ENCODE data around the gene RANBP17. TPM values are rescaled to one million over a fixed set of nuclear protein-coding genes. Genes with fewer than 3 reads are reported as not detected.
"Not testable (repeated sequence)": the region's sequence is repeated elsewhere in the genome, so short reads cannot be mapped to it uniquely, and the experiment has no call there.

The RANBP17 gene
- total RNA-seq, 2 donors from 2014 or later, result 5.4 to 19.8 TPM

- intact Hi-C loops (cut with DNase I), result no loop called here
These were observed 62.2 kb downstream of the RANBP17 start for GRCh38 chr5:170923910-170924620.

GRCh38 chr5:170935534-170936218, 73.9 kb downstream of the RANBP17 start:
- H3K27me3 ChIP-seq (replicated peaks; ENCODE audit: insufficient read depth); H3K4me3 ChIP-seq; intact Hi-C loops (cut with DNase I); H3K27ac ChIP-seq; H3K36me3 ChIP-seq; DNase-seq (ENCODE audit: low spot score); H3K9me3 ChIP-seq; H3K4me1 ChIP-seq (replicated peaks): not testable (repeated sequence)
- WGBS, result 93% methylated on average over 17 of the region's 18 CpGs

More at GRCh38 chr5:170923910-170924620, 62.2 kb downstream of the RANBP17 start:
- Histone ChIP-seq H3K4me3 (no peak overlapping the region), H3K27ac (no peak overlapping the region), H3K9me3 (no peaks in the 10 kb centered on the region), H3K27me3 (replicated peaks; ENCODE audit: insufficient read depth) (no peaks in the 10 kb centered on the region), H3K36me3 (no peaks in the 10 kb centered on the region), H3K4me1 (replicated peaks) (no peaks in the 10 kb centered on the region)
- WGBS, result 90% methylated on average over 7 of the region's 7 CpGs
- no peak for DNase-seq (ENCODE audit: low spot score)
- TF ChIP-seq, protein P1, sequence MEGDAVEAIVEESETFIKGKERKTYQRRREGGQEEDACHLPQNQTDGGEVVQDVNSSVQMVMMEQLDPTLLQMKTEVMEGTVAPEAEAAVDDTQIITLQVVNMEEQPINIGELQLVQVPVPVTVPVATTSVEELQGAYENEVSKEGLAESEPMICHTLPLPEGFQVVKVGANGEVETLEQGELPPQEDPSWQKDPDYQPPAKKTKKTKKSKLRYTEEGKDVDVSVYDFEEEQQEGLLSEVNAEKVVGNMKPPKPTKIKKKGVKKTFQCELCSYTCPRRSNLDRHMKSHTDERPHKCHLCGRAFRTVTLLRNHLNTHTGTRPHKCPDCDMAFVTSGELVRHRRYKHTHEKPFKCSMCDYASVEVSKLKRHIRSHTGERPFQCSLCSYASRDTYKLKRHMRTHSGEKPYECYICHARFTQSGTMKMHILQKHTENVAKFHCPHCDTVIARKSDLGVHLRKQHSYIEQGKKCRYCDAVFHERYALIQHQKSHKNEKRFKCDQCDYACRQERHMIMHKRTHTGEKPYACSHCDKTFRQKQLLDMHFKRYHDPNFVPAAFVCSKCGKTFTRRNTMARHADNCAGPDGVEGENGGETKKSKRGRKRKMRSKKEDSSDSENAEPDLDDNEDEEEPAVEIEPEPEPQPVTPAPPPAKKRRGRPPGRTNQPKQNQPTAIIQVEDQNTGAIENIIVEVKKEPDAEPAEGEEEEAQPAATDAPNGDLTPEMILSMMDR (IDR thresholded peaks at IDR 0.05), result no peak
- no peak for TF ChIP-seq POLR2AphosphoS5 (IDR thresholded peaks at IDR 0.05)
- TF ChIP-seq POLR2A (IDR thresholded peaks at IDR 0.05), result no peak

DNA sequence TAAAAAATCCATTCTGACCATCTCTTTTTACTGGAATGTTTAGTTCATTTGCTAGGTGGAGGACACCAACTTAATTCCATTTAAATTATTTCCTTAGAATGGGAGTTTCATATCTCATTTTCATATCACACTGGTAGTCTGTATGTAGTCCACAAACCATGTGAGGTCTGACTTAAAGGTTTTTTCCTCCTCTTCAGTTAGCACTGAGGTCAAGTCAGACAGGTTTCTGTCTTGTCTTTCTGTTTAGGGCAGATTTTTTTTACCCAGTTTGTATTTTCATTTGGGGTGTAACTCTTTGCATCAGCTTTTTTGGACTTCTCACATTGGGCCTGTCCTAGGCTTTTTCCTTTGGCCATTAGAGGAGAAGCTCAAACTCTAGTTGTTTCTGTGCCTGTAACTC, 75.3 kb downstream of the RANBP17 start:
- TF ChIP-seq, protein P1 (IDR thresholded peaks at IDR 0.05), result no peak
- TF ChIP-seq POLR2A (IDR thresholded peaks at IDR 0.05), result no peak
- no peak for TF ChIP-seq POLR2AphosphoS5 (IDR thresholded peaks at IDR 0.05)
- Histone ChIP-seq H3K4me1 (replicated peaks) (no peaks in the 10 kb centered on the region), H3K9me3 (no peaks in the 10 kb centered on the region), H3K27ac (no peak overlapping the region), H3K36me3 (no peaks in the 10 kb centered on the region), H3K27me3 (replicated peaks; ENCODE audit: insufficient read depth) (no peaks in the 10 kb centered on the region), H3K4me3 (no peak overlapping the region)
- DNase-seq (ENCODE audit: low spot score), result no peak
- intact Hi-C loops (cut with DNase I), result no loop called here

DNA sequence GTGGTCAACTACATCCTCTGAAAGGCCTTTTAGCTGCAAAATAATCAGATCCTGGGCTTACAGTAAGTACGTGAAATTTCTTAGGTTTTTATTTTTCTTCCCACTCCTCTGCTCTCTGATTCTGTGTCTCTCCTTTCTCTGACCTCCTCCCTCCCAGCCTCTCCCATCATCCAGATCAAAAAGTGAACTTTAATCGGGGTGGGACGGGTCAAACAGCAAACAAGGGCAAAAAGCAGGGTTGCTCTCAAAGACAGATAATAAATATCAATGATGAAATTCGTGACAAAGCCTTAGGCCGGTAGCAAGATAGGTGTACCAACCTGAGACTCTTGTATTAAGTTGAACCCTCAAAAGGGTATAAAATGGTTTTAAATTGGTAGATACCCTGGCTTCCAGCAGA, 76.1 kb downstream of the RANBP17 start:
- H3K9me3 ChIP-seq, result no peaks in the 10 kb centered on the region
- H3K27ac ChIP-seq, result no peak overlapping the region
- H3K27me3 ChIP-seq (replicated peaks; ENCODE audit: insufficient read depth), result no peaks in the 10 kb centered on the region
- intact Hi-C loops (cut with DNase I), result no loop called here
- TF ChIP-seq POLR2AphosphoS5 (IDR thresholded peaks at IDR 0.05), result no peak
- no peak for TF ChIP-seq POLR2A (IDR thresholded peaks at IDR 0.05)
- TF ChIP-seq, protein P1 (IDR thresholded peaks at IDR 0.05), result no peak
- H3K36me3 ChIP-seq, result no peaks in the 10 kb centered on the region
- H3K4me1 ChIP-seq (replicated peaks), result no peaks in the 10 kb centered on the region
- H3K4me3 ChIP-seq, result no peak overlapping the region
- no peak for DNase-seq (ENCODE audit: low spot score)
- WGBS, result 82% methylated on average over 5 of the region's 5 CpGs

DNA sequence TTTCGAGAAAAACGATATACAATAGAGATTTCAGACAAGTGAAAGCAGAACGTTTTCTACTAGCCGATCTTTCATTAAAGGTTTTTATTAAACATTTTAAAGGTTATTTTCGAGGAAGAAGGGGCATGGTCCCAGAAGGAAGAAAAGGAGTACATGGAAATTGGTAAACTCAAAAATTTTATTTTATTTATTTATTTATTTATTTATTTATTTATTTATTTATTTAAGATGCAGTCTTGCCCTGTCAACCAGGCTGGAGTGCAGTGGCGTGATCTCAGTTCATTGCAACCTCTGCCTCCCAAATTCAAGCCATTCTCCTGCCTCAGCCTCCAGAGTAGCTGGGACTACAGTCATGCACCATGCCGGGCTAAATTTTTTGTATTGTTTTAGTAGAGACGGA, 77.4 kb downstream of the RANBP17 start:
- H3K36me3 ChIP-seq, result no peaks in the 10 kb centered on the region
- no peaks in the 10 kb centered on the region for H3K9me3 ChIP-seq
- no peak overlapping the region for H3K4me3 ChIP-seq
- no peak for DNase-seq (ENCODE audit: low spot score)
- intact Hi-C loops (cut with DNase I), result no loop called here
- H3K27me3 ChIP-seq (replicated peaks; ENCODE audit: insufficient read depth), result no peaks in the 10 kb centered on the region
- no peaks in the 10 kb centered on the region for H3K4me1 ChIP-seq (replicated peaks)
- TF ChIP-seq, protein P1 (IDR thresholded peaks at IDR 0.05), result no peak
- no peak for TF ChIP-seq POLR2AphosphoS5 (IDR thresholded peaks at IDR 0.05)
- no peak for TF ChIP-seq POLR2A (IDR thresholded peaks at IDR 0.05)
- no peak overlapping the region for H3K27ac ChIP-seq
- WGBS, result 82% methylated on average over 8 of the region's 8 CpGs
